HG03135 (cell line): ENCODE measurements around the gene CD207.
"Not testable (repeated sequence)": the region's sequence is repeated elsewhere in the genome, so short reads cannot be mapped to it uniquely, and the experiment has no call there.

Source experiments
- ATAC-seq: cut with Tn5 transposase; IDR thresholded peaks from one replicate; pipeline ENCODE4 v1.9.1; 2021; ENCODE audit warnings: mild to moderate bottlenecking, moderate library complexity; ENCODE audit not compliant: unreplicated experiment

CD207 gene

GRCh38 chr2:70829916-70830315 lies 5.7 kb downstream of the CD207 start:
- ATAC-seq, result no peak

- ATAC-seq, result no peak
These were observed 6.4 kb downstream of the CD207 start for GRCh38 chr2:70828914-70829824.

GRCh38 chr2:70828115-70828514 lies 7.5 kb downstream of the CD207 start:
- no peak for ATAC-seq

DNA sequence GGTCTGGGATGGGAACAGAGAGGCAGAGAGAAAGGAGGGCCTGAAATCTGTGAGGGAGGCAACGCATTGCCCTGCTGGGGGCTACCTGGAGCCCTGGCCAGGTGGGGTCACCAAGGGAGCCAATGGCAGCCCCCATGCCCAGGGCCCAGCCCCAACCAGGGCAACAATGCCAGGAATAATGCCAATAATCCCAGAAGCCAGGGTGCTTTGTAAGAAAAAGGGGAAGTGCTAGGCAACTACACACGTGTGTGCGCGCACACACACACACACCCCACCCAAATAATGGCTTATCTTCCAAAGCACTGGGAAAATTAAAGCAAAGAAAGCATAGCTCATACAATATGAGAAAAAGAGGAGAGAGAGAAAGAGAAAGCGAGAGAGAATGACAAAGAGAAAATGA lies 8.2 kb downstream of the CD207 start:
- no peak for ATAC-seq

DNA sequence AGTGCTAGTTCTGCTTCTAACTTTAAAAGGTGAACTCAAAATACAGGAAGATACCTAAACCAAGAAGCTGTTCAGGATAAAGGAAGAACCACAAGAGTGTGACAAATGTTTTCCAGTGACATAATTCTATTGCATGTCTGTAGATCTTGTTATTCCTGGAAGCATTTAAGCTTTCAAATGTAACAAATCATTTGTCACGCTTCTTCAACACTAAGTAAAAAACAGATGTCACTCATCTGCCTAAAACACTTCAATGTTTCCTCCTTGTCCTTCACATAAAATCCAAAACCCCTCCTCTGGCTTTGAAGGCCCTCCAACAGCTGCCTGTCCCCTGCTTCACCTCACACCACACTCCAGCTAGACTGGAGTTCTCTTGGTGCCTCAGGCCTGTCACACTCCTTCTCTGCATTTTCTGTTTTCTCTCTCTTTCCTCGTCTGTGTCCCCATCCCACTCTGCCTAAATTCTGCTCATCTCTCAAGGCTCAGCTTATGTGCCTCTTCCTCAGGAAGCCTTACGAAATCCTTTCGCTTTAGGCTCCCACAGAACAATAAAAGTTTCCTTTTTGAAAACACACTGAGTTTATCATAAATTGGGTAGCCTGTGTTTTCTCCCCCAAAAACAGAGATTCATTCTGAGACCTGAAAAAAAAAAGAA lies 8.8 kb downstream of the CD207 start:
- no peak for ATAC-seq

GRCh38 chr2:70823249-70823648 lies 12.4 kb downstream of the CD207 start:
- ATAC-seq, result no peak

- ATAC-seq, result no peak
These were observed 12.8 kb downstream of the CD207 start for GRCh38 chr2:70822843-70823242.

GRCh38 chr2:70820499-70820898 lies 15.1 kb downstream of the CD207 start, which contains the start of gene CLEC4F:
CLEC4F (minus strand) TSS chr2:70820599; CDS start chr2:70820523, 76 bp downstream.
- no peak for ATAC-seq

DNA sequence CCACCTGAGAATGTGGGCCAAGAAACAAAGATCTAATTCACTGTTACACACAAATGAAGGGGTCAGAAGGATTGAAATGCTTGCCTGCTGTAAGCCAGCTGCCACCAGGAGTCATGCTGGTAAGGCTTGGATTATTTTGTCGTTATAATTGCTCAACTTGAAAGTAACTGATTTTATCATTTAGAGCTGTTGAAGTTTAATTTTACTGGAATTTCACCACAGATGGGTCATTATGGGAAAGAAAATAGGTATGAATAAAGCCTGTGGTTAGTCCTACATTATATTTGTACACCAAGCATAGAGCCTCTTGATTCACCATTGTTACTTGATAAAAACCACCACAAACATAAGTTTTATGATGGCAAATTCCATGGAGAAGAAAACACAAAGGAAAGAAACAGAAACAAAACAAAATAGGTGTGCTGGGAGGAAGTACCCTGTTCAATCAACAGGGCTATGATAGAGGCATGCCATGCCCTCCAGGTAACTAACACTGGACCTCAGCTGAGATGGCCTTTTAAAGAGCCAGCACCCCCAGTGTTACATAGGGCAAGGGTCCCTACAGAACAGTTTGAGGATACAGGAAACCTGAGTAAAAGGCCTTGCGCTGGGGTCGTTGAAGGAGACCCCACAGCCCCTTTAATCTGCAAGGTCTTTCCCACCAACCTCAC lies 18.2 kb downstream of the CD207 start:
- ATAC-seq, result no peak

- ATAC-seq, result no peak
These were observed 18.9 kb downstream of the CD207 start for GRCh38 chr2:70816726-70817125.

- ATAC-seq, result no peak
These were observed 26.3 kb downstream of the CD207 start for GRCh38 chr2:70808983-70809958.

DNA sequence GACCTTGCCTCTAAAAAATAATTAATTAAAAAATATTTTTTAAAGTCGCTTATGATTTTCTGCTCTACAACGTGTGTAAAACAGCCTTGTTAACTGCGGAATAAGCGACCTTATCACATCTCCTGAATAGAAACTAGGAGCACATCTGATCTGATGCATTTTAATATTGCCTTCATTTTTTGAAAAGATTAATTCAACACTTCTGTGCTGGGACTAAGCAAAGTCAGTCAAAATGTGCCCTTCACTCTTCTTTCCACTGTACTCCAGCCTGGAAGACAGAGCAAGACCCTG lies 27.8 kb downstream of the CD207 start:
- no peak for ATAC-seq

- ATAC-seq, result no peak
These were observed 28.4 kb downstream of the CD207 start for GRCh38 chr2:70807102-70807827.

GRCh38 chr2:70806620-70807019 lies 29.0 kb downstream of the CD207 start:
- no peak for ATAC-seq

DNA sequence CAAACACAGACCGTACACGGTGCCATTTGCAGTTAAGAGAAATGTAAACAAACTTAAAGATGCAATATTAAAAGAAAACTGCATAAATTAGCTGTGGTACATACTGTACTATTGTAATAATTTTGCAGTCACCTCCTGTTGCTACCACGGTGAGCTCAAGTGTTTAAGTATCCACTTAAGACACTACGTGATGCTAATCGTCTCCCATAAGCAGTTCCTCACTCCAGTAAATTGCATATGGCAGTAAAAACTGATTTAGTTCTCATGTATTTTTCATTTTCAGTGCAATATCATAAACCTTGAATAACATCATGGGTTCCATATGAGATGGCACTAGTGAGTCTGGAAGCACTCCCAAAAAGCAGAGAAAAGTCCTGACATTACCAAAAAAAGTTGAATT lies 29.6 kb downstream of the CD207 start:
- ATAC-seq, result no peak

GRCh38 chr2:70801607-70802263 lies 33.9 kb downstream of the CD207 start:
- ATAC-seq, result no peak

- ATAC-seq, result no peak
These were observed 35.9 kb downstream of the CD207 start for GRCh38 chr2:70799706-70800105.

DNA sequence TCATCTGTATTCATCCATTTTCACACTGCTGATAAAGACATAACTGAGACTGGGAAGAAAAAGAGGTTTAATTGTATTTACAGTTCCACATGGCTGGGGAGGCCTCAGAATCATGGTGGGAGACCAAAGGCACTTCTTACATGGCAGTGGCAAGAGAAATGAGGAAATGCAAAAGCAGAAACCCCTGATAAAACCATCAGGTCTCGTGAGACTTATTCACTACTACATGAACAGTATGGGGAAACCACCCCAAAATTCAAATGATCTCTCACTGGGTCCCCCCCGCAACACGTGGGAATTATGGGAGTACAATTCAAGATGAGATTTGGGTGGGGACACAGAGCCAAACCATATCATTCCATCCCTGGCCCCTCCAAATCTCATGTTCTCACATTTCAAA lies 37.6 kb downstream of the CD207 start:
- not testable (repeated sequence) for ATAC-seq

GRCh38 chr2:70797506-70797905 lies 38.1 kb downstream of the CD207 start:
- ATAC-seq, result no peak
